ENCODE data around the gene PSEN1.

- TF ChIP-seq TAF1 (IDR thresholded peaks at IDR 0.05; ENCODE audit: low read depth, low read length) (no peak), POLR2A (IDR thresholded peaks at IDR 0.05; ENCODE audit: low read depth, low read length) (no peak)
Measured at GRCh38 chr14:73203527-73203926, 67.2 kb downstream of the PSEN1 start.

Measured in GM12891 (cell line).